TTC549 (cell line): ENCODE measurements around the gene SH2D1A.

ENCODE experiments used
- FAIRE-seq: peaks from 2 replicates; lab custom pipeline; 2012; peaks lifted over from hg19 to GRCh38; lab: Jason Lieb, UNC

SH2D1A gene

GRCh38 chrX:124421898-124422655 lies 75.7 kb downstream of the SH2D1A start:
- no peak for FAIRE-seq
